Measurements from ENCODE around the gene FGF3.

GRCh38 chr11:69802590-69802989 lies 16.6 kb downstream of the FGF3 start:
- TF ChIP-seq POLR2AphosphoS5 (IDR thresholded peaks at IDR 0.05; ENCODE audit: low read depth, low read length) = no peak
- TF ChIP-seq REST (IDR thresholded peaks at IDR 0.05; ENCODE audit: insufficient read depth in 1 of 2, low read depth in 2 of 2, low read length in 2 of 2) = no peak
- no peak for TF ChIP-seq TAF1 (IDR thresholded peaks at IDR 0.05; ENCODE audit: borderline replicate concordance, insufficient read depth, low read length)
- TF ChIP-seq SIN3A (IDR thresholded peaks at IDR 0.05; ENCODE audit: borderline replicate concordance, insufficient read depth, low read length) = no peak
- no peak for TF ChIP-seq FOXP2 (optimal IDR thresholded peaks at IDR 0.05; ENCODE audit: borderline replicate concordance, extremely low read depth, extremely low read length, insufficient read depth)

All from PFSK-1 (cell line).